ENCODE data around the gene DLG4. TPM values are rescaled to one million over a fixed set of nuclear protein-coding genes. Genes with fewer than 3 reads are reported as not detected.
A peak's percentile ranks its signal among the peaks of the same experiment; 100 is the strongest.

The DLG4 gene
- total RNA-seq, 2 experiments from 2014 or later = 9.5 to 9.7 TPM

DNA sequence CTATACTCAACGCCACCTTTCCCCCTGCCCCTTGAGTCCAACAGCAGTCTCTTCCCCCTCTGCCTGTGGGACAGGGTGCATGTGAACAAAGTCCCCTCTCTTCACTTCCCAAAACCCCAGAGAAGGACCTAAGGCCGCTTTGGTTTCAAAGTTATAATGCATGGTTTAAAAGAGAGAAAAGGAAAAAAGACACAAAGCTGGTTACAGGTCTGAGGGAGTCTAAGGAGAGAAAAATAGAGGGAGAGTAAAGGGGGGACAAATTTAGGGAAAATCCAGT is 23.8 kb upstream of the DLG4 start:
- Mint-ChIP-seq H3K4me1 (ENCODE audit: low read depth) (peaks cover 34% of the 10 kb centered on the region), H3K9me3 (no peaks in the 10 kb centered on the region), H3K36me3 (ENCODE audit: low read depth) (peaks cover 23% of the 10 kb centered on the region), H3K27me3 (no peaks in the 10 kb centered on the region), H3K4me3 (peak overlapping the region; percentile 82), H3K27ac (peak overlapping the region; percentile 66)
- TF ChIP-seq, protein P1, sequence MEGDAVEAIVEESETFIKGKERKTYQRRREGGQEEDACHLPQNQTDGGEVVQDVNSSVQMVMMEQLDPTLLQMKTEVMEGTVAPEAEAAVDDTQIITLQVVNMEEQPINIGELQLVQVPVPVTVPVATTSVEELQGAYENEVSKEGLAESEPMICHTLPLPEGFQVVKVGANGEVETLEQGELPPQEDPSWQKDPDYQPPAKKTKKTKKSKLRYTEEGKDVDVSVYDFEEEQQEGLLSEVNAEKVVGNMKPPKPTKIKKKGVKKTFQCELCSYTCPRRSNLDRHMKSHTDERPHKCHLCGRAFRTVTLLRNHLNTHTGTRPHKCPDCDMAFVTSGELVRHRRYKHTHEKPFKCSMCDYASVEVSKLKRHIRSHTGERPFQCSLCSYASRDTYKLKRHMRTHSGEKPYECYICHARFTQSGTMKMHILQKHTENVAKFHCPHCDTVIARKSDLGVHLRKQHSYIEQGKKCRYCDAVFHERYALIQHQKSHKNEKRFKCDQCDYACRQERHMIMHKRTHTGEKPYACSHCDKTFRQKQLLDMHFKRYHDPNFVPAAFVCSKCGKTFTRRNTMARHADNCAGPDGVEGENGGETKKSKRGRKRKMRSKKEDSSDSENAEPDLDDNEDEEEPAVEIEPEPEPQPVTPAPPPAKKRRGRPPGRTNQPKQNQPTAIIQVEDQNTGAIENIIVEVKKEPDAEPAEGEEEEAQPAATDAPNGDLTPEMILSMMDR (IDR thresholded peaks at IDR 0.05) = no peak
- POLR2A ChIA-PET = interaction anchor here (1.0 to 15.6 kb wide), 9 partner anchors 6 to 107 kb away, joined by 3 to 261 read pairs (median 6); partner anchors contain the start of genes ACADVL, CTDNEP1, DLG4 and DVL2
- no peak for DNase-seq
- CTCF ChIA-PET = interaction anchor here (1.9 kb wide), 1 partner anchor 53 kb away, joined by 8 read pairs; no protein-coding TSS in a partner anchor
- intact Hi-C loops (cut with micrococcal nuclease) = no loop called here
- no peak for ATAC-seq

DNA sequence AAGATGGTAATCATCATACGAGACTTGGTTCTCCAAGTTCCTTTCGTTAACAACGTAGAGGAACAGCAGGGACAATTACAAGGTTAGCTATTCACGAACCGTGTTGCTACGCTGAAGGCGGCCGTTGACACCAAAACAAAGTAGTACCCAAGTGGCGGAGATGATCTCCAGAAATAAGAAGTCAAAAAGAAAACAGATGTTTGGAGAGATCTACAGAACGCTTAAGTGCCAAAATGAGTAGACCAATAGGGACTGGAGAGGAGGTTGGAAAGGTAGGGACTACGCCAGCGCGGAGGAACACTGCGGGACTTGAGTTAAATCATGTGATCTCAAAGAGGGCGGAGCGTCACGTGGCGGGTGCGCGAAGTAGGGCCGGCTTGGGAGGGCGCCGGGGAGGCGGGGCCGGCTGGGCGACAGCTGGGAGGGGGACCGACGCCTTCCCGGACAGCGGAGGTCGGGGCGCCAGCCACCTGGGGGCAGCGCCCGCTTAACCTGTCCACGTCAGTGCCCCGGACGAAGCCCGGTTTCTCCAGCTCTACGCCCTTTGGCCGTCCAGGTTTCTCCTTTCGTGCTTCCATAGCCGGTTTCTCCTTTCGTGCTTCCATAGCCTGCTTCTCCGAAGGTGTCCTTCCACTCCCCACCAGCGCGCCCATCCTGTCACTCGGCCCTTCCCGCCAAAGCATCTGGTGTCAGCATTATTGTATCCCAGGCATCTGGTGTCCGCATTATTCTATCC is 23.2 kb upstream of the DLG4 start:
- Mint-ChIP-seq H3K27me3 (no peaks in the 10 kb centered on the region), H3K4me1 (ENCODE audit: low read depth) (peaks cover 34% of the 10 kb centered on the region), H3K4me3 (peak overlapping the region; percentile 82), H3K9me3 (no peaks in the 10 kb centered on the region), H3K36me3 (ENCODE audit: low read depth) (peaks cover 23% of the 10 kb centered on the region), H3K27ac (peak overlapping the region; percentile 97)
- intact Hi-C loops (cut with micrococcal nuclease) = no loop called here
- peak; percentile 28 for ATAC-seq
- TF ChIP-seq, protein P1 (IDR thresholded peaks at IDR 0.05) = no peak
- ChIA-PET CTCF (interaction anchor here (1.9 to 7.2 kb wide), 2 partner anchors 23 to 53 kb away, joined by 8 to 41 read pairs; partner anchors contain the start of genes ACADVL and DLG4), POLR2A (interaction anchor here (0.7 to 15.6 kb wide), 15 partner anchors 7 to 980 kb away, joined by 3 to 261 read pairs (median 3); partner anchors contain the start of genes ACADVL, CTDNEP1, DLG4 and DVL2)
- peak; percentile 96 for DNase-seq

DNA sequence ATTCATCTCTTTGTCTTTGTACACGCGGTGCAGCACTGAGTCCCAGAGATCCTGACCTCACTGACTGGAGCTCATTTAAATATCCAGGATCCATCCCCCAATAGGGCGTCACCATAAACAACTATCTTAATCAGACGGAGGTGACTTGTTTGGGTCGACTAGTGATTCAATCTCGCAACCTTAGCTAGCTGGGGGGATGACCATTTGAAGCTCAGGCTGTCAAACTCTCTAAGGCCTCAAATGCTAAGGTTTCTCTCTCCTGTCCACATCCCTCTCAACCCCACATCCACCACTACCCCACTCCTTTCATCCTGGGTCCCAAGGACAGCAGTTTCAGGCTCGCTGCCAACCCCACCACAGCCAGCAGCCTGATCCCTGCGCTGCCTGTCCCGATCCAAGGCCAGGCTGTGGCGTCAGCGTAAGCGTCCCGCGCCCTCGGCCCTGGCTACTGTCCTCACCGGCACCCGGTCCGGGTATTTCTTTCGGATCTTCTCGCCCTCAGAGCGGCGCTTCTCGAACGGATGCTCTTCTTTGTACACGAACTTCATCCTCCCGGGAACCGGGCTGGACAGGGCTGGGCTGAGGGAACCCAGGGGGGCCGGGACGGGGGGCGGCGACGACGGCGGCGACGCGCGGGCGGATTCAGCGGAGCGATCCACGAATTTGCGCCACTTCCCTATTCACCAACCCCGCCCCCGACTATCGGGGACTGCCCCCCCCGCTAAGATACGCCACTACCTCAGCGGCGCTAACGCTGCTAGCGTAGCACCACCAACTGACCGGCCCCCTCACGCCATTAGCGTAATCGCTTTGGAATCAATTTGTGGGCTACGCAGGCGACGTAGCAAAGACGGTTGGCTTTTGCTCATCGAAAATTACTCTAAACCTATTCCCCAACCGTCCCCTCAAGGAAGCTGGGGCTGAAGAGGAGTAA is 22.4 kb upstream of the DLG4 start, which contains the start of gene GABARAP:
TSS of gene GABARAP (minus strand) at position 667 of the 934 bp plus-strand sequence. CDS start at position 548, 119 bp downstream.
- Mint-ChIP-seq H3K4me3 (peak within 1 kb of the TSS; percentile 82), H3K27ac (peak within 1 kb of the TSS; percentile 97), H3K9me3 (no peaks in the 10 kb centered on the region), H3K4me1 (ENCODE audit: low read depth) (peaks cover 37% of the 10 kb centered on the region), H3K36me3 (ENCODE audit: low read depth) (peaks cover 24% of the 10 kb centered on the region), H3K27me3 (no peaks in the 10 kb centered on the region)
- DNase-seq = peak; percentile 94
- intact Hi-C loops (cut with micrococcal nuclease) = no loop called here
- POLR2A ChIA-PET = interaction anchor here (0.7 to 15.6 kb wide), 18 partner anchors 8 to 981 kb away, joined by 3 to 261 read pairs (median 3); partner anchors contain the start of genes ACADVL, CTDNEP1, DLG4 and DVL2
- peak; percentile 52 for ATAC-seq
- CTCF ChIA-PET = interaction anchor here (0.7 to 7.2 kb wide), 4 partner anchors 9 to 54 kb away, joined by 4 to 41 read pairs (median 6); partner anchors contain the start of genes ACADVL and DLG4
- TF ChIP-seq, protein P1 (IDR thresholded peaks at IDR 0.05) = no peak

DNA sequence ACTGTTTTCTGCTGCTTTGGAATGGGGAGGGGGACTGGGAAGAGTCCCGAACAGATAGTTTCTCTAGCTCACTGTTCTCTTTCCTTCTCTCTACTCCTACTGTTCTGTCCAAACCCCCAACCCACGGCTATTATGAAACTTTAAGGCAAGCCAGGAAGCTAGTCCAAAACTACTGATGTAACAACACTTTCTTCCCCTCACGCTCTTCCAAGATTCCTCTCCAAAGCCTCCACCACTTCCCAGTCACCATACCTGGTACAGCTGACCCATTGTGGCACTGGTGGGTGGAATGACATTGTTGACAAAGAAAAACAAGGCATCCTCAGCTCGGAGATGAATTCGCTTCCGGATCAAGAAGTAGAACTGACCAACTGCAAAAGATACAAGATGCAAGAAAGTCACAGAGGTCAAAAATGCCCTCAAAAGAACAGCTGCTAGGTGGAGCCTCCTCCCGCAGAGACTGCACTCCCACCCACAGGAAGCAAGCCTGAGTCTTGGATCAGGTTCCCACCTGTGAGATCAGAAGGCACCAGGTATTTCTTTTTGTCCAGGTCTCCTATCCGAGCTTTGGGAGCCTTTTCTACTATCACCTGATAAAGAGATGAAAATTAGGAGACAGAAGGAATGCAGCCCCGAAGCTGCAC is 21.6 kb upstream of the DLG4 start:
- H3K27ac Mint-ChIP-seq = peak overlapping the region; percentile 97
- peak overlapping the region; percentile 82 for H3K4me3 Mint-ChIP-seq
- ChIA-PET CTCF (interaction anchor here (0.7 to 7.2 kb wide), 3 partner anchors 10 to 55 kb away, joined by 4 to 41 read pairs (median 4); partner anchors contain the start of genes ACADVL and DLG4), POLR2A (interaction anchor here (0.7 to 15.6 kb wide), 7 partner anchors 8 to 334 kb away, joined by 3 to 261 read pairs (median 4); partner anchors contain the start of genes ACADVL, CTDNEP1, DLG4 and ELP5)
- ATAC-seq = no peak
- peaks cover 26% of the 10 kb centered on the region for H3K36me3 Mint-ChIP-seq (ENCODE audit: low read depth)
- no peaks in the 10 kb centered on the region for H3K27me3 Mint-ChIP-seq
- no peaks in the 10 kb centered on the region for H3K9me3 Mint-ChIP-seq
- intact Hi-C loops (cut with micrococcal nuclease) = no loop called here
- TF ChIP-seq, protein P1 (IDR thresholded peaks at IDR 0.05) = no peak
- no peak for DNase-seq
- H3K4me1 Mint-ChIP-seq (ENCODE audit: low read depth) = peaks cover 38% of the 10 kb centered on the region

Measured in activated CD8-positive, alpha-beta T cell treated with anti-CD3 and anti-CD28 coated beads for 36 hours (primary cell).